Ovary (tissue), 9 donors: ENCODE data around the gene PMVK. TPM values are rescaled to one million over a fixed set of nuclear protein-coding genes. Genes with fewer than 3 reads are reported as not detected.

ENCODE experiments used
- DNase-seq, 5 donors: peaks; one replicate each; pipeline ENCODE4 v3.0.0-alpha.2; 2019 to 2020
- H3K27ac ChIP-seq, 2 donors: fragments of 200-600 bp; one replicate each; pipeline versions ENCODE4 v1.5.1 to v1.8.0; 2019 to 2022
- H3K27me3 ChIP-seq: fragments of 200-600 bp; one replicate; pipeline ENCODE4 v1.8.0; 2022
- H3K36me3 ChIP-seq: fragments of 200-600 bp; sonication (generic); one replicate; pipeline ENCODE4 v1.5.1; 2019
- H3K4me1 ChIP-seq: one replicate; pipeline ENCODE4 v1.8.1; 2013; ENCODE audit warnings: mild to moderate bottlenecking, moderate library complexity; ENCODE audit not compliant: insufficient read depth
- H3K4me3 ChIP-seq: fragments of 200-600 bp; sonication (generic); one replicate; pipeline ENCODE4 v1.5.1; 2017
- H3K9me3 ChIP-seq, 2 donors: fragments of 200-600 bp in 1 of 2; sonication (generic) in 1 of 2; one replicate each; pipeline versions ENCODE4 v1.5.1 to v1.8.1; 2013 to 2019; ENCODE audit warnings: mild to moderate bottlenecking in 1 of 2, moderate library complexity in 1 of 2
- CTCF ChIP-seq, 3 donors: fragments of 450-650 bp in 2 of 3; fragments of 200-600 bp in 1 of 3; IDR thresholded peaks; one replicate each; pipeline versions ENCODE4 v1.5.1 to v1.8.0; 2016 to 2022; ENCODE audit warnings: antibody characterized with exemption in 3 of 3, mild to moderate bottlenecking in 1 of 3
- EP300 ChIP-seq: sonication (generic); formaldehyde crosslinking; IDR thresholded peaks from one replicate; pipeline ENCODE4 v1.6.1; 2017; ENCODE audit warnings: antibody characterized with exemption
- POLR2A ChIP-seq: fragments of 450-650 bp; IDR thresholded peaks from one replicate; pipeline ENCODE4 v1.6.1; 2017; ENCODE audit warnings: antibody characterized with exemption, mild to moderate bottlenecking, moderate library complexity
- WGBS, 3 donors: extraction: QIAGEN DNeasy Blood & Tissue Kit in 1 of 3; methylation state at CpG; one replicate each; pipeline versions ENCODE4 v1.1.5 to v1.1.7; 2013 to 2017; 5-methylcytosine and 5-hydroxymethylcytosine counted together
- intact Hi-C, 4 donors: fragments of 100-400 bp; cut with DNase I; formaldehyde crosslinking; loops; one replicate each; pipeline versions ENCODE4 v1.11.0 to v1.15.1; 2022 to 2023
- polyA plus RNA-seq, 2 donors: library from polyadenylated mRNA; stranded (reverse); fragments of 200-250 nt in 1 of 2; fragments of 350-450 nt in 1 of 2; fragmentation: Illumina TruSeq in 1 of 2; extraction: RNeasy Lipid Tissue Mini Kit (QIAGEN cat#74804) in 1 of 2; gene quantifications; one replicate each; pipeline ENCODE4 v1.2.3, GENCODE V29; 2013 to 2014
- total RNA-seq, 7 donors: library from RNA; depleted of rRNA in 2 of 7; stranded (reverse); fragments of >200 nt in 2 of 7; fragmentation: NEBNext Ultra II Directional in 3 of 7; extraction: Animal tissue kit (Norgen Biotek cat#: 25700) in 3 of 7; gene quantifications; one replicate each; pipeline versions ENCODE4 v1.1.0 to v1.2.4, GENCODE V29; 2016 to 2023
- donor health status: DM: no; HTN: no; CAD: no; lungs with moderate emphysema.
- donor health status: DM: no; HTN: no; CAD: no.
- donor health status: Bipolar disorder and iron deficiency.
- donor health status: DM: yes; HTN: yes; CAD: no.
- donor health status: DM: no; HTN: no; CAD: no.
- donor health status: DM: yes; HTN: yes; CAD: no.

PMVK gene
- total and polyA plus RNA-seq, 9 donors: 8.6 to 50.7 (median 30.6) TPM

GRCh38 chr1:154957091-154957657 lies 20.7 kb upstream of the PMVK start:
- intact Hi-C loops: loop anchor here in 3 of 4 donors (5.0 kb wide), 2 partner anchors 45 to 105 kb away; partner anchors contain the start of genes EFNA4 (in 2 of the 3) and ZBTB7B (in 1 of the 3)
- H3K27me3 ChIP-seq: no peaks in the 10 kb centered on the region
- TF ChIP-seq EP300: no peak
- TF ChIP-seq POLR2A: no peak
- no peak for TF ChIP-seq CTCF (IDR thresholded peaks at IDR 0.05)
- DNase-seq: peak in 1 of 5 donors; percentile 35
- H3K27ac ChIP-seq: peak overlapping the region in 1 of 2 donors; percentile 78
- no peaks in the 10 kb centered on the region for H3K9me3 ChIP-seq
- WGBS, 3 donors: 31 to 33% (median 33%) methylated on average over 9 of the region's 9 CpGs
- H3K36me3 ChIP-seq: no peaks in the 10 kb centered on the region
- H3K4me1 ChIP-seq: peaks cover 36% of the 10 kb centered on the region
- no peak overlapping the region for H3K4me3 ChIP-seq

DNA sequence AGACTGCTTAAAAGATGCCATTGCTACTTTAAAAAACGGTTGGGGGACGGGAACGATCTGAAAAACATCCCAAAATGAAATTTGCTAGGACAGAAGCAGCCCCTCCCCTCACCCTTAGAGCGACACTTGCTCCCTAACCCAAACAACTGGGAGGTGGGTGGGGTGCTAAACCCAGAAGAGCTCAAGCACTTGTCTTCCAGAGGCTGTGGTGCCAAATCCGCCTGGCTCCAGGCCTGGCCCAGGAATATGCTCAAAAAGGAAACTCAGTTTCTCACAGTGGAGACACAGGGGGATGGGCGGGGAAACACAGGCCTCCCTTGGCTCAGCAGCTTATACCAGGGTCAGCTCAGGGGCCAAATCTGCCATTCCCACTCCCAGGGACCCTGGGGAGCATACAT lies 20.0 kb upstream of the PMVK start:
- Histone ChIP-seq H3K9me3 (no peaks in the 10 kb centered on the region), H3K27ac (peak overlapping the region in 1 of 2 donors; percentile 78), H3K27me3 (no peaks in the 10 kb centered on the region), H3K4me1 (peaks cover 36% of the 10 kb centered on the region), H3K4me3 (peak overlapping the region; percentile 57), H3K36me3 (no peaks in the 10 kb centered on the region)
- DNase-seq: peak in 4 of 5 donors; percentile 57 to 68 (median 62)
- 4 to 12% (median 9%) methylated on average over 6 of the region's 6 CpGs for WGBS, 3 donors
- no peak for TF ChIP-seq EP300
- no peak for TF ChIP-seq POLR2A
- TF ChIP-seq CTCF (IDR thresholded peaks at IDR 0.05): no peak
- intact Hi-C loops: loop anchor here in 3 of 4 donors (5.0 kb wide), 2 partner anchors 46 to 106 kb away; partner anchors contain the start of genes EFNA4 (in 2 of the 3) and ZBTB7B (in 1 of the 3)

GRCh38 chr1:154955718-154956543 lies 19.4 kb upstream of the PMVK start, which contains the start of gene PBXIP1:
Gene PBXIP1 (minus strand): TSS chr1:154956099. CDS start chr1:154953721, 2,378 bp downstream.
- Histone ChIP-seq H3K4me1 (peaks cover 41% of the 10 kb centered on the region), H3K4me3 (peak within 1 kb of the TSS; percentile 57), H3K9me3 (no peaks in the 10 kb centered on the region), H3K27me3 (no peaks in the 10 kb centered on the region), H3K27ac (peak within 1 kb of the TSS; percentile 52 to 78), H3K36me3 (no peaks in the 10 kb centered on the region)
- TF ChIP-seq CTCF (IDR thresholded peaks at IDR 0.05): peak in 2 of 3 donors; percentile 9 to 34
- TF ChIP-seq POLR2A: peak; percentile 30
- TF ChIP-seq EP300: no peak
- intact Hi-C loops: loop anchor here in 3 of 4 donors (5.0 kb wide), 2 partner anchors 46 to 106 kb away; partner anchors contain the start of genes EFNA4 (in 2 of the 3) and ZBTB7B (in 1 of the 3)
- WGBS, 3 donors: 1% methylated on average over 18 of the region's 18 CpGs
- peak; percentile 70 to 87 (median 75) for DNase-seq

- H3K27ac ChIP-seq: peak overlapping the region; percentile 52 to 78
- H3K4me1 ChIP-seq: peaks cover 41% of the 10 kb centered on the region
- H3K36me3 ChIP-seq: no peaks in the 10 kb centered on the region
- H3K9me3 ChIP-seq: no peaks in the 10 kb centered on the region
- intact Hi-C loops: loop anchor here in 3 of 4 donors (5.0 kb wide), 2 partner anchors 47 to 107 kb away; partner anchors contain the start of genes EFNA4 (in 2 of the 3) and ZBTB7B (in 1 of the 3)
- TF ChIP-seq EP300: no peak
- peak; percentile 22 for TF ChIP-seq POLR2A
- WGBS, 3 donors: 1 to 7% (median 4%) methylated on average over 4 of the region's 4 CpGs
- peak in 4 of 5 donors; percentile 51 to 84 (median 58) for DNase-seq
- H3K27me3 ChIP-seq: no peaks in the 10 kb centered on the region
- peak overlapping the region; percentile 57 for H3K4me3 ChIP-seq
These were observed 18.7 kb upstream of the PMVK start for GRCh38 chr1:154955039-154955717.
